Measurements from ENCODE around the gene TTYH3.

The TTYH3 gene

GRCh38 chr7:2643386-2644219, 11.8 kb downstream of the TTYH3 start:
- Histone ChIP-seq H3K27me3 (replicated peaks; ENCODE audit: control insufficient read depth, insufficient read depth, low read length) (no peaks in the 10 kb centered on the region), H3K36me3 (ENCODE audit: control insufficient read depth, insufficient read depth, low read length) (no peaks in the 10 kb centered on the region; the same call in 1 of the 2 replicates), H3K4me3 (replicated peaks; ENCODE audit: low read depth, low read length) (no peak overlapping the region)
- peak; percentile 47 for TF ChIP-seq CTCF (IDR thresholded peaks at IDR 0.05; ENCODE audit: insufficient read depth, low read length, poor library complexity, severe bottlenecking)
- DNase-seq (ENCODE audit: extremely low read depth, insufficient read length): no peak

GRCh38 chr7:2644220-2644561, 12.4 kb downstream of the TTYH3 start:
- Histone ChIP-seq H3K27me3 (replicated peaks; ENCODE audit: control insufficient read depth, insufficient read depth, low read length) (no peaks in the 10 kb centered on the region), H3K36me3 (ENCODE audit: control insufficient read depth, insufficient read depth, low read length) (peaks cover 2% of the 10 kb centered on the region), H3K4me3 (replicated peaks; ENCODE audit: low read depth, low read length) (no peak overlapping the region)
- no peak for DNase-seq (ENCODE audit: extremely low read depth, insufficient read length)
- TF ChIP-seq CTCF (IDR thresholded peaks at IDR 0.05; ENCODE audit: insufficient read depth, low read length, poor library complexity, severe bottlenecking): no peak

GRCh38 chr7:2644562-2645273, 12.9 kb downstream of the TTYH3 start:
- H3K36me3 ChIP-seq (ENCODE audit: control insufficient read depth, insufficient read depth, low read length): peaks cover 4% of the 10 kb centered on the region
- no peak overlapping the region for H3K4me3 ChIP-seq (replicated peaks; ENCODE audit: low read depth, low read length)
- TF ChIP-seq CTCF (IDR thresholded peaks at IDR 0.05; ENCODE audit: insufficient read depth, low read length, poor library complexity, severe bottlenecking): no peak
- H3K27me3 ChIP-seq (replicated peaks; ENCODE audit: control insufficient read depth, insufficient read depth, low read length): no peaks in the 10 kb centered on the region
- DNase-seq (ENCODE audit: extremely low read depth, insufficient read length): no peak

GRCh38 chr7:2645274-2645868, 13.6 kb downstream of the TTYH3 start:
- peak; percentile 77 for DNase-seq (ENCODE audit: extremely low read depth, insufficient read length)
- TF ChIP-seq CTCF (IDR thresholded peaks at IDR 0.05; ENCODE audit: insufficient read depth, low read length, poor library complexity, severe bottlenecking): no peak
- Histone ChIP-seq H3K27me3 (replicated peaks; ENCODE audit: control insufficient read depth, insufficient read depth, low read length) (no peaks in the 10 kb centered on the region), H3K4me3 (replicated peaks; ENCODE audit: low read depth, low read length) (no peak overlapping the region), H3K36me3 (ENCODE audit: control insufficient read depth, insufficient read depth, low read length) (peaks cover 4% of the 10 kb centered on the region)

GRCh38 chr7:2646336-2646679, 14.5 kb downstream of the TTYH3 start:
- no peak overlapping the region for H3K4me3 ChIP-seq (replicated peaks; ENCODE audit: low read depth, low read length)
- DNase-seq (ENCODE audit: extremely low read depth, insufficient read length): no peak
- TF ChIP-seq CTCF (IDR thresholded peaks at IDR 0.05; ENCODE audit: insufficient read depth, low read length, poor library complexity, severe bottlenecking): no peak
- H3K27me3 ChIP-seq (replicated peaks; ENCODE audit: control insufficient read depth, insufficient read depth, low read length): no peaks in the 10 kb centered on the region
- H3K36me3 ChIP-seq (ENCODE audit: control insufficient read depth, insufficient read depth, low read length): peaks cover 4% of the 10 kb centered on the region

Measured in GM06990 (cell line).